ENCODE data around the gene THAP12.
"Not testable (repeated sequence)": the region's sequence is repeated elsewhere in the genome, so short reads cannot be mapped to it uniquely, and the experiment has no call there.

Gene THAP12

GRCh38 chr11:76380977-76381719 is at the start of gene THAP12, which contains the start of gene GVQW3:
Gene THAP12 (minus strand): TSS chr11:76381132. CDS start chr11:76380836, 296 bp downstream.
Gene GVQW3 (plus strand): TSS chr11:76381323. CDS start chr11:76381829, 506 bp downstream.
- Histone ChIP-seq H3K4me1 (peaks cover 12% of the 10 kb centered on the region), H3K36me3 (replicated peaks) (0 out of 2 replicates have a peak, but pooled peaks cover 3% of the 10 kb centered on the region), H3K4me3 (peak within 1 kb of the TSS; percentile 63), H3K27me3 (ENCODE audit: low read depth) (no peaks in the 10 kb centered on the region), H3K9me3 (peaks cover 10% of the 10 kb centered on the region)
- in situ Hi-C loops (cut with MboI; ENCODE audit: low sequenced_read_pairs): no loop called here
- peak; percentile 91 to 98 for DNase-seq (ENCODE audit: low spot score in 2 of 2)

- no peak for DNase-seq (ENCODE audit: low spot score in 2 of 2)
- in situ Hi-C loops (cut with MboI; ENCODE audit: low sequenced_read_pairs): no loop called here
- H3K36me3 ChIP-seq (replicated peaks): no peaks in the 10 kb centered on the region
- no peaks in the 10 kb centered on the region for H3K9me3 ChIP-seq
- no peaks in the 10 kb centered on the region for H3K27me3 ChIP-seq (ENCODE audit: low read depth)
- no peak overlapping the region for H3K4me3 ChIP-seq
- H3K4me1 ChIP-seq: peaks cover 2% of the 10 kb centered on the region
Observed at GRCh38 chr11:76426660-76427059, 45.7 kb upstream of the THAP12 start.

- Histone ChIP-seq H3K36me3 (replicated peaks) (no peaks in the 10 kb centered on the region), H3K4me1 (no peaks in the 10 kb centered on the region), H3K4me3 (no peak overlapping the region), H3K27me3 (ENCODE audit: low read depth) (no peaks in the 10 kb centered on the region), H3K9me3 (no peaks in the 10 kb centered on the region)
- in situ Hi-C loops (cut with MboI; ENCODE audit: low sequenced_read_pairs): no loop called here
- DNase-seq (ENCODE audit: low spot score in 2 of 2): no peak
Observed at GRCh38 chr11:76424891-76425290, 44.0 kb upstream of the THAP12 start.

GRCh38 chr11:76424379-76424778 is 43.4 kb upstream of the THAP12 start:
- no peaks in the 10 kb centered on the region for H3K36me3 ChIP-seq (replicated peaks)
- peaks cover 3% of the 10 kb centered on the region for H3K9me3 ChIP-seq
- no peaks in the 10 kb centered on the region for H3K27me3 ChIP-seq (ENCODE audit: low read depth)
- H3K4me1 ChIP-seq: peaks cover 1% of the 10 kb centered on the region
- in situ Hi-C loops (cut with MboI; ENCODE audit: low sequenced_read_pairs): no loop called here
- H3K4me3 ChIP-seq: no peak overlapping the region
- DNase-seq (ENCODE audit: low spot score in 2 of 2): no peak

- no peak for DNase-seq (ENCODE audit: low spot score in 2 of 2)
- in situ Hi-C loops (cut with MboI; ENCODE audit: low sequenced_read_pairs): no loop called here
- Histone ChIP-seq H3K36me3 (replicated peaks) (no peaks in the 10 kb centered on the region), H3K4me3 (no peak overlapping the region), H3K27me3 (ENCODE audit: low read depth) (no peaks in the 10 kb centered on the region), H3K4me1 (peaks cover 17% of the 10 kb centered on the region), H3K9me3 (peaks cover 9% of the 10 kb centered on the region)
Observed at GRCh38 chr11:76419896-76420295, 39.0 kb upstream of the THAP12 start.

GRCh38 chr11:76415073-76415472 is 34.1 kb upstream of the THAP12 start:
- Histone ChIP-seq H3K27me3 (ENCODE audit: low read depth) (no peaks in the 10 kb centered on the region), H3K4me3 (no peak overlapping the region), H3K36me3 (replicated peaks) (no peaks in the 10 kb centered on the region), H3K4me1 (peaks cover 17% of the 10 kb centered on the region), H3K9me3 (peaks cover 9% of the 10 kb centered on the region)
- DNase-seq (ENCODE audit: low spot score in 2 of 2): no peak
- in situ Hi-C loops (cut with MboI; ENCODE audit: low sequenced_read_pairs): no loop called here

GRCh38 chr11:76410851-76411357 is 30.0 kb upstream of the THAP12 start:
- no peaks in the 10 kb centered on the region for H3K36me3 ChIP-seq (replicated peaks)
- in situ Hi-C loops (cut with MboI; ENCODE audit: low sequenced_read_pairs): no loop called here
- H3K9me3 ChIP-seq: no peaks in the 10 kb centered on the region
- no peak overlapping the region for H3K4me3 ChIP-seq
- peaks cover 10% of the 10 kb centered on the region for H3K4me1 ChIP-seq
- no peak for DNase-seq (ENCODE audit: low spot score in 2 of 2)
- no peaks in the 10 kb centered on the region for H3K27me3 ChIP-seq (ENCODE audit: low read depth)

- no peak overlapping the region for H3K4me3 ChIP-seq
- DNase-seq (ENCODE audit: low spot score in 2 of 2): peak; percentile 17 to 72
- in situ Hi-C loops (cut with MboI; ENCODE audit: low sequenced_read_pairs): no loop called here
- H3K27me3 ChIP-seq (ENCODE audit: low read depth): no peaks in the 10 kb centered on the region
- H3K36me3 ChIP-seq (replicated peaks): no peaks in the 10 kb centered on the region
- H3K4me1 ChIP-seq: peaks cover 13% of the 10 kb centered on the region
- no peaks in the 10 kb centered on the region for H3K9me3 ChIP-seq
Observed at GRCh38 chr11:76408171-76408965, 27.4 kb upstream of the THAP12 start.

- Histone ChIP-seq H3K4me3 (no peak overlapping the region), H3K4me1 (peaks cover 13% of the 10 kb centered on the region), H3K36me3 (replicated peaks) (no peaks in the 10 kb centered on the region), H3K9me3 (no peaks in the 10 kb centered on the region), H3K27me3 (ENCODE audit: low read depth) (no peaks in the 10 kb centered on the region)
- DNase-seq (ENCODE audit: low spot score in 2 of 2): no peak
- in situ Hi-C loops (cut with MboI; ENCODE audit: low sequenced_read_pairs): no loop called here
Observed at GRCh38 chr11:76406359-76406758, 25.4 kb upstream of the THAP12 start.

GRCh38 chr11:76401484-76401883 is 20.6 kb upstream of the THAP12 start:
- H3K27me3 ChIP-seq (ENCODE audit: low read depth); H3K4me3 ChIP-seq; H3K9me3 ChIP-seq; in situ Hi-C loops (cut with MboI; ENCODE audit: low sequenced_read_pairs); H3K36me3 ChIP-seq (replicated peaks); DNase-seq (ENCODE audit: low spot score in 2 of 2); H3K4me1 ChIP-seq: not testable (repeated sequence)

GRCh38 chr11:76400967-76401366 is 20.0 kb upstream of the THAP12 start:
- H3K4me1 ChIP-seq: peaks cover 6% of the 10 kb centered on the region; the same call in 1 of the 2 replicates
- H3K27me3 ChIP-seq (ENCODE audit: low read depth): no peaks in the 10 kb centered on the region
- no peaks in the 10 kb centered on the region for H3K36me3 ChIP-seq (replicated peaks)
- H3K9me3 ChIP-seq: no peaks in the 10 kb centered on the region
- H3K4me3 ChIP-seq: no peak overlapping the region
- in situ Hi-C loops (cut with MboI; ENCODE audit: low sequenced_read_pairs): no loop called here
- no peak for DNase-seq (ENCODE audit: low spot score in 2 of 2)

- Histone ChIP-seq H3K4me1 (peaks cover 19% of the 10 kb centered on the region), H3K27me3 (ENCODE audit: low read depth) (no peaks in the 10 kb centered on the region), H3K9me3 (no peaks in the 10 kb centered on the region), H3K36me3 (replicated peaks) (no peaks in the 10 kb centered on the region), H3K4me3 (no peak overlapping the region)
- DNase-seq (ENCODE audit: low spot score in 2 of 2): no peak
- in situ Hi-C loops (cut with MboI; ENCODE audit: low sequenced_read_pairs): no loop called here
Observed at GRCh38 chr11:76397383-76397782, 16.5 kb upstream of the THAP12 start.

- Histone ChIP-seq H3K36me3 (replicated peaks) (no peaks in the 10 kb centered on the region), H3K9me3 (no peaks in the 10 kb centered on the region), H3K4me3 (no peak overlapping the region), H3K27me3 (ENCODE audit: low read depth) (no peaks in the 10 kb centered on the region), H3K4me1 (peaks cover 19% of the 10 kb centered on the region)
- no peak for DNase-seq (ENCODE audit: low spot score in 2 of 2)
- in situ Hi-C loops (cut with MboI; ENCODE audit: low sequenced_read_pairs): no loop called here
Observed at GRCh38 chr11:76395296-76395695, 14.4 kb upstream of the THAP12 start.

GRCh38 chr11:76394411-76394810 is 13.5 kb upstream of the THAP12 start:
- in situ Hi-C loops (cut with MboI; ENCODE audit: low sequenced_read_pairs): no loop called here
- Histone ChIP-seq H3K4me3 (no peak overlapping the region), H3K4me1 (peaks cover 19% of the 10 kb centered on the region), H3K36me3 (replicated peaks) (no peaks in the 10 kb centered on the region), H3K9me3 (no peaks in the 10 kb centered on the region), H3K27me3 (ENCODE audit: low read depth) (no peaks in the 10 kb centered on the region)
- peak; percentile 73 to 88 for DNase-seq (ENCODE audit: low spot score in 2 of 2)
